K562 (cell line): ENCODE measurements around the gene KIF26A.

Source experiments
- CBX3 ChIP-seq, 2 experiments: IDR thresholded peaks; 1 replicate in 1 of 2; 2 replicates in 1 of 2; pipeline ENCODE4 v1.6.1; 2012; ENCODE audit warnings: inconsistent platforms in 2 of 2, low read length in 2 of 2, borderline replicate concordance in 1 of 2, control low read depth in 1 of 2
- CEBPG ChIP-seq, 3 experiments: fragments of 200-800 bp in 1 of 3; sonication (Bioruptor generic) in 1 of 3; sonication (generic) in 1 of 3; formaldehyde crosslinking in 1 of 3; IDR thresholded peaks in 2 of 3; conservative IDR thresholded peaks in 1 of 3; 2 replicates each; pipeline versions ENCODE4 v1.6.1 to v1.8.0; 2016 to 2022; ENCODE audit warnings: missing compliant biosample characterization in 2 of 3, missing genetic modification characterization in 2 of 3, mild to moderate bottlenecking in 1 of 3, missing genetic modification reagents in 1 of 3
- CTCFL ChIP-seq: IDR thresholded peaks from 2 replicates; pipeline ENCODE4 v1.6.1; 2011; ENCODE audit warnings: borderline replicate concordance, low read depth, mild to moderate bottlenecking, moderate library complexity, low read length; ENCODE audit not compliant: insufficient read depth, poor library complexity, severe bottlenecking
- TSHZ1 ChIP-seq: fragments of 250-450 bp; sonication (Bioruptor Pico); IDR thresholded peaks from 2 replicates; pipeline ENCODE4 v1.4.0; 2020; ENCODE audit warnings: mild to moderate bottlenecking, moderate library complexity
- ZNF639 ChIP-seq, 2 experiments: fragments of 200-800 bp in 1 of 2; sonication (Bioruptor generic) in 1 of 2; sonication (generic) in 1 of 2; formaldehyde crosslinking in 1 of 2; IDR thresholded peaks in 1 of 2; conservative IDR thresholded peaks in 1 of 2; 2 replicates each; pipeline versions ENCODE4 v1.5.0 to v1.6.1; 2016 to 2020; ENCODE audit warnings: missing compliant biosample characterization in 1 of 2, missing genetic modification characterization in 1 of 2, missing genetic modification reagents in 1 of 2
- ZNF644 ChIP-seq: fragments of 200-800 bp; sonication (Bioruptor generic); IDR thresholded peaks from 2 replicates; pipeline ENCODE4 v1.6.1; 2016; ENCODE audit warnings: low read depth, missing genetic modification characterization, missing compliant biosample characterization
- ZNF696 ChIP-seq: fragments of 250-450 bp; sonication (Bioruptor Pico); conservative IDR thresholded peaks from 2 replicates; pipeline ENCODE4 v1.4.0; 2020; ENCODE audit warnings: mild to moderate bottlenecking, moderate library complexity
- TF ChIP-seq, protein P1 (sequence below), 3 experiments: IDR thresholded peaks in 2 of 3; conservative IDR thresholded peaks in 1 of 3; 2 replicates each; pipeline ENCODE4 v1.5.1; 2011 to 2012; ENCODE audit warnings: low read length in 3 of 3, mild to moderate bottlenecking in 3 of 3, control low read depth in 2 of 3, improper control_type of control experiment in 1 of 3, inconsistent platforms in 1 of 3, low read depth in 1 of 3, mixed read lengths in 1 of 3, moderate library complexity in 1 of 3; ENCODE audit not compliant: insufficient read depth in 2 of 3

DNA sequence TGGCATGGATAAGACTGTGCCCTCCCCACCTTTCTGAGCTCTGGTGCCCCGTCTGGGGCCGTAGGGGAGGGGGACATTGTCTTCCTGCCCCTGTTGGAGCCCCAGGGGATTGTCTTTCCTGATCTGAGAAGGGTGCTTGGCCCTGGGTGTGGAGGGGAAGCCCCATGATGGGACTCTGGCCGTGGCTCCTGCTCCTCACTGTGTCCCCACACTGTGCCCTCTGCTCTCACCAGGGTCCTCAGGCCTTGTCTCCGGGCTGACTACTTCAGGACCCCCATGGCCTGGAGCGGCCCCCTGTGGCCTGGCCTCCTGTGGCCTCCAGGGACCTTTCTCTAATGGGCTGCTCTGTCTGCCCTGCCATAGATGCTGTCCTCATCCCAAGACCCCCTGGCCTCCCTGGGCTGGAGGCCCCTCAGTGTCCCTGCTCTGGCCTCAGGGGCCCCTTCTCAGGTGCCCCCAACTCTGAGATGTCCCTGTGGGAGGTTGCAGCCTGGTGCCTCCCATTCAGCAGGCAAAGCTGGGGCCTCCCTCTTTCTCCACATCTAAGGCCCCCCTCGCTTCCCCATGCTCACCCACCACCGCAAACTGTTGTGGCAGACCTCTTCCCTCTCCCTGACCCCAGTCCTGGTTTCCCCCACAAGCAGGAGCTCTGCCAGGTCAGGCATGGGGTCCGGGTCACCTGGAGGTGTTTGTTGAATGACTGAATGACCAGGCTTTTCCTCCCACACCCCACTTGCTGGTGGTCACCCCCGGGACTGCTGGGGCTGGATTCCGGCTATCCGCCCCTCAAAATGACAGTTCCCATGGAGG lies 4.0 kb downstream of the KIF26A start:
- TF ChIP-seq ZNF644 (tag), result no peak
- TF ChIP-seq TSHZ1 (CRISPR knock-in tag), result no peak
- TF ChIP-seq, protein P1, sequence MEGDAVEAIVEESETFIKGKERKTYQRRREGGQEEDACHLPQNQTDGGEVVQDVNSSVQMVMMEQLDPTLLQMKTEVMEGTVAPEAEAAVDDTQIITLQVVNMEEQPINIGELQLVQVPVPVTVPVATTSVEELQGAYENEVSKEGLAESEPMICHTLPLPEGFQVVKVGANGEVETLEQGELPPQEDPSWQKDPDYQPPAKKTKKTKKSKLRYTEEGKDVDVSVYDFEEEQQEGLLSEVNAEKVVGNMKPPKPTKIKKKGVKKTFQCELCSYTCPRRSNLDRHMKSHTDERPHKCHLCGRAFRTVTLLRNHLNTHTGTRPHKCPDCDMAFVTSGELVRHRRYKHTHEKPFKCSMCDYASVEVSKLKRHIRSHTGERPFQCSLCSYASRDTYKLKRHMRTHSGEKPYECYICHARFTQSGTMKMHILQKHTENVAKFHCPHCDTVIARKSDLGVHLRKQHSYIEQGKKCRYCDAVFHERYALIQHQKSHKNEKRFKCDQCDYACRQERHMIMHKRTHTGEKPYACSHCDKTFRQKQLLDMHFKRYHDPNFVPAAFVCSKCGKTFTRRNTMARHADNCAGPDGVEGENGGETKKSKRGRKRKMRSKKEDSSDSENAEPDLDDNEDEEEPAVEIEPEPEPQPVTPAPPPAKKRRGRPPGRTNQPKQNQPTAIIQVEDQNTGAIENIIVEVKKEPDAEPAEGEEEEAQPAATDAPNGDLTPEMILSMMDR (IDR thresholded peaks at IDR 0.05 in 2 of 3, conservative IDR thresholded peaks at IDR 0.05 in 1 of 3; ENCODE audit: insufficient read depth in 2 of 3, low read depth in 1 of 3, low read length in 3 of 3), result no peak
- no peak for TF ChIP-seq ZNF639 (CRISPR knock-in tag; conservative IDR thresholded peaks at IDR 0.05 in 1 of 2, IDR thresholded peaks at IDR 0.05 in 1 of 2)
- TF ChIP-seq ZNF696, result no peak
- no peak for TF ChIP-seq CBX3 (IDR thresholded peaks at IDR 0.05; ENCODE audit: borderline replicate concordance in 1 of 2, low read length in 2 of 2)
- no peak for TF ChIP-seq CEBPG (CRISPR knock-in tag; IDR thresholded peaks at IDR 0.05)
- TF ChIP-seq CEBPG (tag; conservative IDR thresholded peaks at IDR 0.05 in 1 of 2, IDR thresholded peaks at IDR 0.05 in 1 of 2), result no peak
- no peak for TF ChIP-seq CTCFL
